Measurements from ENCODE around the gene TMPRSS3.

TMPRSS3 gene

GRCh38 chr21:42424914-42425541 lies 29.2 kb upstream of the TMPRSS3 start:
- TF ChIP-seq CTCF (IDR thresholded peaks at IDR 0.05; ENCODE audit: borderline replicate concordance, control extremely low read depth, extremely low read depth, insufficient read depth, missing control alignments): no peak
- in situ Hi-C loops (cut with MboI; ENCODE audit: low sequenced_read_pairs, unreplicated experiment): no loop called here
- DNase-seq (ENCODE audit: low spot score): no peak

- no peak for TF ChIP-seq CTCF (IDR thresholded peaks at IDR 0.05; ENCODE audit: borderline replicate concordance, control extremely low read depth, extremely low read depth, insufficient read depth, missing control alignments)
- no peak for DNase-seq (ENCODE audit: low spot score)
- in situ Hi-C loops (cut with MboI; ENCODE audit: low sequenced_read_pairs, unreplicated experiment): no loop called here
Measured at GRCh38 chr21:42423685-42424084, 27.8 kb upstream of the TMPRSS3 start.

DNA sequence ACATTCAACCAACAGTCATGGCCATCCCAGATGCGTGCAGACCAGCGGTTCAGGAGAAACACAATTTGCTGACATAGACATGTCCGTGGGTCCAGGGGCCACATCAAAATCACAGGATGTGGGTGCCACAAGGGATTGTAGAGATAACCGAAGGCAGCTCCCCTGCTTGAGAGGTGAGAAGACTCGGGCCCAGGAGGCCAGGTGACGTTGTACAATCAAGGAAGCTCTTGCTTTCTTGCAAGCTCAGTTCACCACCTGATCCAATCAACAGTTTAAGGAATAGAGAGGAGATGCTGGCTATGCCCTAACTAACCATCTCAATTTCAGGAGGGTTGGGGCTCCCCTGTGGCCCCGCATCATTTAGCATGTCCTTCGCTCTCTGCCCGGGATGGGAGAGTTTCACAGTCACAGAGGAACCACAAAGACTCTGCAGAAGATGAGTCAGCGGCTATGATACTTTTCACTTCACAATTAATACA lies 27.4 kb upstream of the TMPRSS3 start:
- DNase-seq (ENCODE audit: low spot score): peak; percentile 58
- in situ Hi-C loops (cut with MboI; ENCODE audit: low sequenced_read_pairs, unreplicated experiment): no loop called here
- no peak for TF ChIP-seq CTCF (IDR thresholded peaks at IDR 0.05; ENCODE audit: borderline replicate concordance, control extremely low read depth, extremely low read depth, insufficient read depth, missing control alignments)

DNA sequence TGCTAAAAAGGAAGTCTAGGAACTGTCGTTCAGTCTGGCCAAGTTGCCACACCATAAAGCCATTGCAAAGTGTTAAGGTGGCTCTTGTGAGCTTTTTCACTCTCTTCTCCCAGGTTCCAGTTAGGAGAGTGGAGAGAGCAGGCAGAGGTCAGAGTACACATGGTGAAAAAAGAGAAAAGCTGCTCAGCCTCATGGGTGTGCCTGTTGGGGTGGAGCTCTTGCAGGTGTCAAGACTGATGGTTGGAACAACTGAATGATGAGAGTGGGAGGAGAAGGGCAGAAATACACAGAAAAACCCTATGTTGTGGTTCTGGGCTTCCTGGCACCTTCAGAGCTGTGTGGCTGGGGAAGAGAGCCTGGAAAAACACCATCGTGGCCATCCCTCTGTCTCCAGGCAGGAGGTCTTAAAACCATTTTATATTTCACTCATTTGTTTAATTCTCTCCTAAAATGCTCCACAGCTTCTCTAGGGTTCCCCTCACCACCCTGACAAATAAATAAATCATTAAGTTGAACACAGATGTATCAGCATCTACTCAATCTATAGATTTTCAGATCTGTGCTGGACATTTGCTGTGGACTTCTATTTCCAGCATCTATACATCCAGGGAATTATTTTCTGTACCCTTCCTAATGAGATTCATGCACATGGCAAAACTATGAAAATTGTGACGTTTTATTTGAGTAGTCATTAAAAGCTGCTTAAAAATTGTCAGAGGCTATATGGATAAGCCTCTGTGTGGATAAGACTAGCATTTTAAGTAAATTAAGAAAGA lies 25.4 kb upstream of the TMPRSS3 start:
- TF ChIP-seq CTCF (IDR thresholded peaks at IDR 0.05; ENCODE audit: borderline replicate concordance, control extremely low read depth, extremely low read depth, insufficient read depth, missing control alignments): no peak
- in situ Hi-C loops (cut with MboI; ENCODE audit: low sequenced_read_pairs, unreplicated experiment): no loop called here
- no peak for DNase-seq (ENCODE audit: low spot score)

DNA sequence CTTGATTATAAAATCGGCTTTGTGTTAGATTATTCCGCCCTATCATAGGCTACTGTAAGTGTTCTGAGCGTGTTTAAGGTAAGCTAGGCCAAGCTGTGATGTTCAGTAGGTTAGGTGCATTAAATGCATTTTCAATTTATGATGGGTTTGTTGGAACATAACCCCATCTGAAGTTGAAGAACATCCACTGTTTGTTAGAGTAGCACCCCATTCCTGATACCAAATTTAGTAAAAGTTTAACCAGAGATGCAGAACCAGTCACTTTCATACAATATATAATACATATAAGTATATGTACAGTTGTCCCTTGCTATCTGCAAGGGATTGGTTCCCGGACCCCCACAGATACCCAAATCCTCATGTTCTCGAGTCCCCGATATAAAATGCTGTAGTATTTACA lies 24.0 kb upstream of the TMPRSS3 start:
- in situ Hi-C loops (cut with MboI; ENCODE audit: low sequenced_read_pairs, unreplicated experiment): no loop called here
- TF ChIP-seq CTCF (IDR thresholded peaks at IDR 0.05; ENCODE audit: borderline replicate concordance, control extremely low read depth, extremely low read depth, insufficient read depth, missing control alignments): no peak
- no peak for DNase-seq (ENCODE audit: low spot score)

DNA sequence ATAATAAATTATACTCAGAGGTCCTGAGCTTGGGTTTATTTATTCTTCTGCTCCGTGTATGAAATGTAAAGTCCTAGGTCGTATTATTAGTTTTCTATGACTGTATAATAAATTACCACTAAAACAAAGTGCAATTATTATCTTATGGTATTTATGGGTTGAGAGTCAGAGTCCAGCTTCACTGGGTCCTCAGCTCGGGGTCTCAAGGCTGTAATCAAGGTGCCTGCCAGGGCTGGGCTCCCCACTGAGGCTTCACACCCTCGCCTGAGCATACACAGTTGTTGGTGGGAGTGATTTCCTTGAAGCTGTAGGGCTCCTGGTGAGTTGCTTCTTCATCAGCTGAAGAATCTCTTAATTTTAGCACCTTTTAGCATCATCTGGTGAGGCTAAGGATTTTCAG lies 23.0 kb upstream of the TMPRSS3 start:
- DNase-seq (ENCODE audit: low spot score): no peak
- no peak for TF ChIP-seq CTCF (IDR thresholded peaks at IDR 0.05; ENCODE audit: borderline replicate concordance, control extremely low read depth, extremely low read depth, insufficient read depth, missing control alignments)
- in situ Hi-C loops (cut with MboI; ENCODE audit: low sequenced_read_pairs, unreplicated experiment): no loop called here
